ENCODE measurements around the gene EOGT.

Gene EOGT

GRCh38 chr3:69048990-69049389, 35.5 kb upstream of the EOGT start:
- Histone ChIP-seq H3K9me2 (replicated peaks; ENCODE audit: insufficient read depth, low read length) (no peaks in the 10 kb centered on the region), H3K4me2 (ENCODE audit: low read depth, low read length) (no peak overlapping the region), H3K36me3 (replicated peaks; ENCODE audit: insufficient read depth, low read length) (peaks cover 14% of the 10 kb centered on the region)

GRCh38 chr3:69044608-69045007, 31.1 kb upstream of the EOGT start:
- Histone ChIP-seq H4K20me1 (ENCODE audit: insufficient read depth, low read length) (no peaks in the 10 kb centered on the region), H3K4me3 (ENCODE audit: low read length) (no peak overlapping the region), H3K27ac (ENCODE audit: low read length) (no peak overlapping the region), H2AFZ (ENCODE audit: low read length) (no peak overlapping the region), H3K36me3 (replicated peaks; ENCODE audit: insufficient read depth, low read length) (peaks cover 15% of the 10 kb centered on the region), H3K27me3 (replicated peaks; ENCODE audit: insufficient read depth, low read length) (no peaks in the 10 kb centered on the region), H3K79me2 (ENCODE audit: low read length) (peaks cover 35% of the 10 kb centered on the region), H3K4me2 (ENCODE audit: low read depth, low read length) (no peak overlapping the region), H3K4me1 (ENCODE audit: low read length) (no peaks in the 10 kb centered on the region), H3K9me2 (replicated peaks; ENCODE audit: insufficient read depth, low read length) (no peaks in the 10 kb centered on the region), H3K9ac (ENCODE audit: low read length) (no peak overlapping the region), H3K9me3 (replicated peaks; ENCODE audit: insufficient read depth, low read length) (no peaks in the 10 kb centered on the region), H3F3A (ENCODE audit: insufficient read depth, low read length) (no peaks in the 10 kb centered on the region)
- no peak for DNase-seq
- TF ChIP-seq EZH2phosphoT487 (IDR thresholded peaks at IDR 0.05; ENCODE audit: low read length), result no peak
- no peak for TF ChIP-seq CTCF (IDR thresholded peaks at IDR 0.05; ENCODE audit: low read length)
- TF ChIP-seq EZH2 (optimal IDR thresholded peaks at IDR 0.05; ENCODE audit: low read depth, low read length), result no peak

More at GRCh38 chr3:69048990-69049389, 35.5 kb upstream of the EOGT start:
- DNase-seq, result no peak
- Histone ChIP-seq H2AFZ (ENCODE audit: low read length) (no peak overlapping the region), H3K79me2 (ENCODE audit: low read length) (peaks cover 60% of the 10 kb centered on the region), H3F3A (ENCODE audit: insufficient read depth, low read length) (no peaks in the 10 kb centered on the region; the same call in 1 of the 2 replicates), H4K20me1 (ENCODE audit: insufficient read depth, low read length) (no peaks in the 10 kb centered on the region), H3K4me1 (ENCODE audit: low read length) (0 out of 2 replicates have a peak, but pooled peaks cover 6% of the 10 kb centered on the region), H3K9me3 (replicated peaks; ENCODE audit: insufficient read depth, low read length) (no peaks in the 10 kb centered on the region), H3K9ac (ENCODE audit: low read length) (no peak overlapping the region), H3K27me3 (replicated peaks; ENCODE audit: insufficient read depth, low read length) (no peaks in the 10 kb centered on the region), H3K27ac (ENCODE audit: low read length) (no peak overlapping the region), H3K4me3 (ENCODE audit: low read length) (no peak overlapping the region)
- TF ChIP-seq CTCF (IDR thresholded peaks at IDR 0.05; ENCODE audit: low read length) (no peak), EZH2 (optimal IDR thresholded peaks at IDR 0.05; ENCODE audit: low read depth, low read length) (no peak), EZH2phosphoT487 (IDR thresholded peaks at IDR 0.05; ENCODE audit: low read length) (no peak)

GRCh38 chr3:69033470-69033869, 20.0 kb upstream of the EOGT start:
- Histone ChIP-seq H4K20me1 (ENCODE audit: insufficient read depth, low read length) (no peaks in the 10 kb centered on the region), H3K27ac (ENCODE audit: low read length) (no peak overlapping the region), H3K4me3 (ENCODE audit: low read length) (no peak overlapping the region), H3K27me3 (replicated peaks; ENCODE audit: insufficient read depth, low read length) (no peaks in the 10 kb centered on the region), H3K79me2 (ENCODE audit: low read length) (no peaks in the 10 kb centered on the region), H2AFZ (ENCODE audit: low read length) (no peak overlapping the region), H3K9me3 (replicated peaks; ENCODE audit: insufficient read depth, low read length) (no peaks in the 10 kb centered on the region), H3K36me3 (replicated peaks; ENCODE audit: insufficient read depth, low read length) (peaks cover 24% of the 10 kb centered on the region), H3K4me1 (ENCODE audit: low read length) (no peaks in the 10 kb centered on the region), H3F3A (ENCODE audit: insufficient read depth, low read length) (no peaks in the 10 kb centered on the region), H3K9ac (ENCODE audit: low read length) (no peak overlapping the region), H3K9me2 (replicated peaks; ENCODE audit: insufficient read depth, low read length) (no peaks in the 10 kb centered on the region), H3K4me2 (ENCODE audit: low read depth, low read length) (no peak overlapping the region)
- DNase-seq, result no peak
- TF ChIP-seq EZH2phosphoT487 (IDR thresholded peaks at IDR 0.05; ENCODE audit: low read length) (no peak), CTCF (IDR thresholded peaks at IDR 0.05; ENCODE audit: low read length) (no peak), EZH2 (optimal IDR thresholded peaks at IDR 0.05; ENCODE audit: low read depth, low read length) (no peak)

All from MM.1S (cell line).